ENCODE results near the gene DENND2C.

- TF ChIP-seq HNF4G (IDR thresholded peaks at IDR 0.05) (no peak), EGR1 (IDR thresholded peaks at IDR 0.05; ENCODE audit: low read depth in 2 of 2) (no peak), CTCF (IDR thresholded peaks at IDR 0.05; ENCODE audit: low read depth, low read length, missing input control) (no peak), RXRA (IDR thresholded peaks at IDR 0.05) (no peak), SP1 (IDR thresholded peaks at IDR 0.05) (no peak), REST (IDR thresholded peaks at IDR 0.05) (no peak), RAD21 (IDR thresholded peaks at IDR 0.05) (no peak), GABPA (IDR thresholded peaks at IDR 0.05 in 1 of 2, conservative IDR thresholded peaks at IDR 0.05 in 1 of 2) (no peak)
- TF ChIP-seq, protein P1, sequence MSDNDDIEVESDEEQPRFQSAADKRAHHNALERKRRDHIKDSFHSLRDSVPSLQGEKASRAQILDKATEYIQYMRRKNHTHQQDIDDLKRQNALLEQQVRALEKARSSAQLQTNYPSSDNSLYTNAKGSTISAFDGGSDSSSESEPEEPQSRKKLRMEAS (IDR thresholded peaks at IDR 0.05), result no peak
Measured at GRCh38 chr1:114712977-114713376, 43.1 kb upstream of the DENND2C start.

Data from liver (tissue), 3 donors.